Ovary (tissue), 3 donors: ENCODE data around the gene AKAP7.

ENCODE experiments used
- CTCF ChIP-seq, 3 donors: fragments of 450-650 bp in 2 of 3; fragments of 200-600 bp in 1 of 3; IDR thresholded peaks; one replicate each; pipeline versions ENCODE4 v1.5.1 to v1.8.0; 2016 to 2022; ENCODE audit warnings: antibody characterized with exemption in 3 of 3, mild to moderate bottlenecking in 1 of 3
- EP300 ChIP-seq: sonication (generic); formaldehyde crosslinking; IDR thresholded peaks from one replicate; pipeline ENCODE4 v1.6.1; 2017; ENCODE audit warnings: antibody characterized with exemption
- donor health status: DM: no; HTN: no; CAD: no.

GRCh38 chr6:131262060-131262459 is 126.8 kb downstream of the AKAP7 start:
- no peak for TF ChIP-seq CTCF (IDR thresholded peaks at IDR 0.05)
- no peak for TF ChIP-seq EP300
